Ascending aorta (tissue), 2 donors: ENCODE data around the gene ZNF614. TPM values are rescaled to one million over a fixed set of nuclear protein-coding genes. Genes with fewer than 3 reads are reported as not detected.
"Not testable (repeated sequence)": the region's sequence is repeated elsewhere in the genome, so short reads cannot be mapped to it uniquely, and the experiment has no call there.

Experiments
- DNase-seq, 2 donors: peaks; one replicate each; pipeline ENCODE4 v3.0.0-alpha.2; 2019; ENCODE audit warnings: low spot score in 2 of 2
- H3K27ac ChIP-seq, 2 donors: fragments of 200-600 bp; sonication (generic); one replicate each; pipeline ENCODE4 v1.5.1; 2016 to 2017; ENCODE audit warnings: mild to moderate bottlenecking in 1 of 2
- H3K27me3 ChIP-seq: fragments of 200-600 bp; sonication (generic); one replicate; pipeline ENCODE4 v1.5.1; 2017
- H3K36me3 ChIP-seq, 2 donors: fragments of 200-600 bp; sonication (generic); one replicate each; pipeline ENCODE4 v1.5.1; 2016
- H3K4me1 ChIP-seq, 2 donors: fragments of 200-600 bp; sonication (generic); one replicate each; pipeline ENCODE4 v1.5.1; 2016 to 2017; ENCODE audit warnings: mild to moderate bottlenecking in 1 of 2
- H3K4me3 ChIP-seq, 2 donors: fragments of 200-600 bp; sonication (generic); one replicate each; pipeline ENCODE4 v1.5.1; 2016 to 2017; ENCODE audit warnings: mild to moderate bottlenecking in 1 of 2
- H3K9me3 ChIP-seq, 2 donors: fragments of 200-600 bp; sonication (generic); one replicate each; pipeline ENCODE4 v1.5.1; 2016
- intact Hi-C: fragments of 100-400 bp; cut with DNase I; formaldehyde crosslinking; loops from one replicate; pipeline ENCODE4 v1.15.1; 2023
- total RNA-seq: library from RNA; depleted of rRNA; stranded (reverse); fragments of >200 nt; gene quantifications from one replicate; pipeline ENCODE4 v1.1.0, GENCODE V29; 2016
- TF ChIP-seq, protein P1 (sequence below), 3 experiments: fragments of 200-600 bp in 2 of 3; fragments of 450-650 bp in 1 of 3; sonication (generic) in 2 of 3; IDR thresholded peaks; one replicate each; pipeline ENCODE4 v1.5.1; 2016 to 2019; ENCODE audit warnings: antibody characterized with exemption in 3 of 3, mild to moderate bottlenecking in 1 of 3, moderate library complexity in 1 of 3

Gene ZNF614
- total RNA-seq, 1 donor from 2014 or later: 1.7 TPM

DNA sequence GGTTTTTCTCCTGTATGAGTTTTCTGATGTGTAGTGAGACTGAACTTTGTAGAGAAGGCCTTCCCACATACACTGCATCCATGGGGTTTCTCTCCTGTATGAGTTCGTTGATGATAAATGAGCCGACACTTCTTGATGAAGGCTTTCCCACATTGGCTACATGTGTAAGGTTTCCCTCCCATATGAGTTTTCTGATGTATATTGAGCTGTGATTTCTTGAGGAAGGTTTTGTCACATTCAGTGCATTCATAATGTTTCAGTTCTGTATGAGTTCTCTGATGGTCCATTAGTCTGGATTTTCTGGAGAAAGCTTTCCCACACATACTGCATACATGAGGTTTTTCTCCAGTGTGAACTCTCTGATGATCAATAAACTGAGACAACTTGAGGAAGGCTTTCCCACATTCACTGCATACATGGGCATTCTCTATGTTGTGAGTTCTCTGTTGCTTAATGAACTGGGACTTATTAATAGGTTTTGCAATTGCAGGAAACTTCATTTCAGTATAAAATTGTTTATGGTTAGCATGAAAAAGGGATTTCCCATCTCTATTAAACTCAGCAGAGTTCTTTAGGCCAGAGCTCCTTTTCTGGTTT is 34.0 kb downstream of the ZNF614 start:
- Histone ChIP-seq H3K27me3 (no peaks in the 10 kb centered on the region), H3K27ac (no peak overlapping the region), H3K9me3 (peaks cover 85 to 99% of the 10 kb centered on the region in 2 donors), H3K4me3 (no peak overlapping the region), H3K36me3 (peaks cover 63 to 70% of the 10 kb centered on the region in 2 donors), H3K4me1 (no peaks in the 10 kb centered on the region)
- no peak for DNase-seq
- intact Hi-C loops: no loop called here
- TF ChIP-seq, protein P1, sequence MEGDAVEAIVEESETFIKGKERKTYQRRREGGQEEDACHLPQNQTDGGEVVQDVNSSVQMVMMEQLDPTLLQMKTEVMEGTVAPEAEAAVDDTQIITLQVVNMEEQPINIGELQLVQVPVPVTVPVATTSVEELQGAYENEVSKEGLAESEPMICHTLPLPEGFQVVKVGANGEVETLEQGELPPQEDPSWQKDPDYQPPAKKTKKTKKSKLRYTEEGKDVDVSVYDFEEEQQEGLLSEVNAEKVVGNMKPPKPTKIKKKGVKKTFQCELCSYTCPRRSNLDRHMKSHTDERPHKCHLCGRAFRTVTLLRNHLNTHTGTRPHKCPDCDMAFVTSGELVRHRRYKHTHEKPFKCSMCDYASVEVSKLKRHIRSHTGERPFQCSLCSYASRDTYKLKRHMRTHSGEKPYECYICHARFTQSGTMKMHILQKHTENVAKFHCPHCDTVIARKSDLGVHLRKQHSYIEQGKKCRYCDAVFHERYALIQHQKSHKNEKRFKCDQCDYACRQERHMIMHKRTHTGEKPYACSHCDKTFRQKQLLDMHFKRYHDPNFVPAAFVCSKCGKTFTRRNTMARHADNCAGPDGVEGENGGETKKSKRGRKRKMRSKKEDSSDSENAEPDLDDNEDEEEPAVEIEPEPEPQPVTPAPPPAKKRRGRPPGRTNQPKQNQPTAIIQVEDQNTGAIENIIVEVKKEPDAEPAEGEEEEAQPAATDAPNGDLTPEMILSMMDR (IDR thresholded peaks at IDR 0.05): no peak

DNA sequence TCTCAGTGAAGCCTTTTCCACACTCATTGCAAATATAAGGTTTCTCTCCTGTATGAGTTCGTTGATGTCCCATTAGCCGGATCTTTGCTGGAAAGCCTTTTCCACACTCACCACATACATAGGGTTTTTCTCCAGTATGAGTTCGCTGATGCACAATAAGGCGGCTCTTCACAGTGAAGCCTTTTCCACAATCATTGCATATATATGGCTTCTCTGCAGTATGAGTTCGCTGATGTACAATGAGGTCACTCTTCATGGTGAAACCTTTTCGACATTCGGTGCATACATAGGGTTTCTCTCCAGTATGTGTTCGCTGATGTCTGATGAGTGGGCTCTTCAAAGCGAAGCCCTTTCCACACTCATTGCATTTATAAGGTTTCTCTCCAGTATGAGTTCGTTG is 34.8 kb downstream of the ZNF614 start:
- H3K4me3 ChIP-seq: no peak overlapping the region
- TF ChIP-seq, protein P1 (IDR thresholded peaks at IDR 0.05): no peak
- H3K4me1 ChIP-seq: no peaks in the 10 kb centered on the region
- intact Hi-C loops: no loop called here
- DNase-seq: no peak
- H3K36me3 ChIP-seq: peaks cover 56 to 63% of the 10 kb centered on the region in 2 donors
- no peak overlapping the region for H3K27ac ChIP-seq
- H3K9me3 ChIP-seq: peaks cover 84 to 99% of the 10 kb centered on the region in 2 donors
- no peaks in the 10 kb centered on the region for H3K27me3 ChIP-seq

DNA sequence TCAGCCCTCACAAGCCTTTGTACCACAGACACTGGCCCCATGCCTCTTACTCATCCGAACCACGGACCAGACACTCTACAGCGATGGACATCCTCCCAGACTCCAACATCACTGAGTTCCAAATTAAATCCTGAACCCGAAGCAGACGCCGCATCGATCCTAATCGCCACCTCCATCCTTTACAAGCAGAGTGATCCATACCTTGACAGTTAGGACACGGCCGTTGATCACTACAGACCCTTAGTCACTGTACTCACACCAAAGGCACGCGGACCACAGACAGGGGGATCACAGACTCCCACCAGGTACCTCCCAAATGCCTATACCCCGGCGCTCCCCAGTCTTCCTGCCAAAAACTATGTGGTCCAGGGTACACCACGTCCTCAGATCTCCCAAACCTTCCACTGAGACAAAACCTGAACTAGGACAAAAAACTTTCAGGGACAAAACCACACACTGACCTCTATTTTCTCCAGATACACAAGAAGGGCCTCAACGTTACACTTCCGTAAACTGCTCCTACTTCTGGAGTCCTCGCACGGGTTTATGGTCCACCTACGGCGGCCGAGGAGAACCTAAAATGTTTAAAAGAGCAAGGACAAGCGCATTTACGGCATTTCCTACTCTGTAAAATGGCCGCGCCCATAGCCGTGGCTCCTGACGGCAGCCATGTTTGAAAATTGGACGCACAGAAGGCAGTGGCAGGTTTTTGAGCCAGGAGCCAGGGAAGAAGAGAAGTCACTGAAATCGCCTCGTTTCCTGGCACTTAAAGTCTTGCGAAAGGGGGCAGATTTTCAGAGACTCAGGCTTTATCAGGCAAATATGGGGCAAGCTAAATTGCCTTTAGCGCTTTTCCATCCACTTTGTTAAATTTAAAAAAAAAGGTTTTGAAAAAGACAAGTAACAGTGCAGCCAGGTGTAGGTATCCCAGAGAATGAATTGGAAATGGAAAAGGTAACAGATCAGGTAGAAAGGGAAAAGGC is 41.6 kb downstream of the ZNF614 start, which contains the start of gene ZNF350:
Gene ZNF350, minus strand, starts transcription at position 532 of the 983 bp plus-strand sequence. CDS start 12,480 bp downstream, outside the sequence.
- Histone ChIP-seq H3K9me3 (peaks cover 53 to 80% of the 10 kb centered on the region in 2 donors), H3K27me3 (no peaks in the 10 kb centered on the region), H3K4me3 (peak within 1 kb of the TSS; percentile 57 to 78), H3K4me1 (peaks cover 0 to 5% of the 10 kb centered on the region in 2 donors), H3K27ac (peak within 1 kb of the TSS; percentile 57 to 71), H3K36me3 (peaks cover 4 to 20% of the 10 kb centered on the region in 2 donors)
- TF ChIP-seq, protein P1 (IDR thresholded peaks at IDR 0.05): no peak
- intact Hi-C loops: loop anchor here (2.0 to 5.0 kb wide), 5 partner anchors 42 to 111 kb away; partner anchors contain the start of genes ZNF432, ZNF577, ZNF613 and ZNF614
- peak; percentile 78 to 97 for DNase-seq

DNA sequence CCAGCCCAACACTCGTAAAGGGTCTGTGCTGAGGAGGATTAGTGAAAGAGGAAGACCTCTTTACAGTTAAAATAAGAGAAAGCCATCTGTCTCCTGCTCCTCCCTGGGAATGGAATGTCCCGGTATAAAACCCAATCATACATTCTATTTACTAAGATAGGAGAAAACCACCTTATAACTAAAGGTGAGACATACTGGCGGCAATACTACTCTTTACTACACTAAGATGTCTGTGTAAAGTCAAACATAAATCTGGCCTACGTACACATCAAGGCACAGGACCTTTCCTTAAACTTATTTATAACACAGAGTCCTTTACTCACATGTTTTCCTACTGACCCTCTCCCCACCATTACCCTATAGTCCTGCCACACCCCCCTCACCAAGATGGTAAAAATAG is 44.8 kb downstream of the ZNF614 start:
- H3K9me3 ChIP-seq: peaks cover 63 to 81% of the 10 kb centered on the region in 2 donors
- H3K27me3 ChIP-seq: no peaks in the 10 kb centered on the region
- no peak overlapping the region for H3K4me3 ChIP-seq
- intact Hi-C loops: no loop called here
- no peak overlapping the region for H3K27ac ChIP-seq
- no peak for DNase-seq
- peaks cover 27 to 47% of the 10 kb centered on the region in 2 donors for H3K36me3 ChIP-seq
- H3K4me1 ChIP-seq: peaks cover 0 to 5% of the 10 kb centered on the region in 2 donors
- TF ChIP-seq, protein P1 (IDR thresholded peaks at IDR 0.05): no peak

DNA sequence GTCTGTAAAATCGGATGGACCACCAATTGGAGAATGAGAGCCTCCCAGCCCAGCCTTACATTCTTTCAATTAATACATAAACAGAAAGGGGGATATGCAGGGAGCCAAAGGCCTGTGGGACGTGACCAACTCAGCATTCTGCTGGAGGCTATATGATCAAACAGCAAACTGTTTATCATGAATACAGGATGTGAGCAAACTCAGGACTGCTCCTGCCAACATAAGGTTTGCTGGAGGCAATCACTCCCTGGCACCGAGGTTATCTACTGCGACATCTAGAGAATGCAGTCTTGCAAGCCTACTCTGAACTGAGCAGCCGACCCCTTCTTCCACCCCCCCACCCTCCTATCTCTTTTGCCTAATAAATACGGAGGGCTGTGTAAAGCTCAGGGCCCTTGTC is 47.3 kb downstream of the ZNF614 start:
- H3K4me1 ChIP-seq, DNase-seq, H3K27ac ChIP-seq, H3K27me3 ChIP-seq, intact Hi-C loops, H3K4me3 ChIP-seq: not testable (repeated sequence)
- Histone ChIP-seq H3K9me3 (peaks cover 70 to 90% of the 10 kb centered on the region in 2 donors), H3K36me3 (peaks cover 32 to 68% of the 10 kb centered on the region in 2 donors)
